Posterior vena cava (tissue), 2 donors: Measurements from ENCODE around the gene AP2B1. TPM values are rescaled to one million over a fixed set of nuclear protein-coding genes. Genes with fewer than 3 reads are reported as not detected.
"Not testable (repeated sequence)": the region's sequence is repeated elsewhere in the genome, so short reads cannot be mapped to it uniquely, and the experiment has no call there.

ENCODE experiments used
- DNase-seq: peaks from one replicate; pipeline ENCODE4 v3.0.0-alpha.2; 2020; ENCODE audit warnings: low spot score
- intact Hi-C, 2 donors: fragments of 100-400 bp; cut with DNase I; formaldehyde crosslinking; loops; one replicate each; pipeline versions ENCODE4 v1.14.1 to v1.14.2; 2022 to 2023
- total RNA-seq, 2 donors: library from RNA; stranded (reverse); fragmentation: NEBNext Ultra II Directional; extraction: Animal tissue kit (Norgen Biotek cat#: 25700); gene quantifications; one replicate each; pipeline ENCODE4 v1.2.1, GENCODE V29; 2021
- donor health status: DM: yes; HTN: yes; CAD: no.
- donor health status: DM: yes; HTN: yes; CAD: no.

The AP2B1 gene
- total RNA-seq, 2 donors from 2014 or later, result 101 to 105 TPM

DNA sequence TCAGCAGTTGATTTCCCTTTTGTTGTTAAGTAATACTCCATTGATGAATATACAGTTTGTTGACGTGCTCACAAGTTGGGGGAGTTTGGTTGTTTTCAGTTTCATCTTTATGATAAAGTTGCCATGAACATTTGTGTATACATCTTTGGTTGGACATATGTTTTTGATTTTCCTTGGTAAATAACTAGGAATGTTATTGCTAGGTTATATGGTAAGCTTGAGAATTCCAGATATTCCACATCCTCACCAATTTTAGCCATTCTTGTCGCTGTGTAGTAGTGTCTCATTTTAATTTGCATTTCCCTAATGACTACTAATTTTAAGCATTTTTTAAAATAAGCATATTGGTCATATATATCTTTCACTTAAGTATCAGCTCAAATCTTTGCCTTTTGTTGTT, 89.3 kb downstream of the AP2B1 start:
- intact Hi-C loops, result no loop called here
- DNase-seq, result no peak

DNA sequence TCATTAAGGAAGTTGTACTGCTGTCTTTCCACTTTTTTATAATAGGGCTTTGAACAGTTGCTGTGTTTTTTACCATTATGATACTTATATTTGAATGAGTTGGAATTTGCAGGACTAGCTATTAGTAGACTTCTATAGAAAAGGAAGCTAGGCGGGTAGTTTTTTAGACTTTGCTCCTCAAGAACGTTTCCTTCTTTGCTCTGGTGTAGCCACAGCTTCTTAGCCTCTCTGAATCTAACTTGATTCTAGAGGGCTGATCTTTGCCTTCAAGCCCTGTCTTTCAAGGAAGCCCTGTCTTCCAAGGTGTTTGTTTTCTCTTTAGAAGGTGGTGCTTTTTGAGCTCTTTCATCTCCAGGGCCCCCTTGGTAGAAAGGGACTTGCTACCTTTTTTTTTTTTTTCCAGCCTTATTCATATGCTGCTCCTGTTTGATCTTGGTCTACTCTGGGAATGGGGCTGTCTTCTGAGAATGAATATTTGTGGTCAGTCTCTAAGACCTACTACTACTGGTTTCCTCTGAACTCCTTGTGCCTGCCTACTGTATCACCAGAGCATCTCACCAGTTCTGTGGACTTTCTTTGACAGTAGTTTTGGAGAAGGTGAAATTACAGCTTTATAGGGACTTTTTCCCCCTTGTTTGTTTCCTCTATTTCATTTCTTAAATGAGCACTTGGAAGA, 92.0 kb downstream of the AP2B1 start:
- intact Hi-C loops, result no loop called here

DNA sequence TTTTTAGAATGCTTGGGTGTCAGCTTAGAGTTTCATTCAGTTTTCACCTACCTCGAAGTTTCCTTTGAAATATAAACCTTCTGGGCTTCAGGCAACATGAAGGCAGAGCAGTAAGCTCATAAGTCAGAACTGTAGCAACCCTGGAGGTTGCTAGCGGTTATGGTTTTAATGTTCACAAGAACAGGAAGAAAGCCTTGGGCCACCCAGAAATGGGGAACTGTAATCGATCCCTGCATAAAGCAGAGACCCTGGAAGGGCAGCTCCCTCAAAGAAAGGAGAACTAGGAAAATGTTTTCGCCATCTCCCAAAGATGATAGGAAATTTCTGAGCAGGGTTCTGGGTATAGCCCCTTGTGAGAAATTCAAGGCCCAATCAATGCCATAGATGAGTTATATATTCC, 96.5 kb downstream of the AP2B1 start:
- intact Hi-C loops, result no loop called here
- no peak for DNase-seq

More for the DNA sequence above, 92.0 kb downstream of the AP2B1 start:
- DNase-seq, result no peak

DNA sequence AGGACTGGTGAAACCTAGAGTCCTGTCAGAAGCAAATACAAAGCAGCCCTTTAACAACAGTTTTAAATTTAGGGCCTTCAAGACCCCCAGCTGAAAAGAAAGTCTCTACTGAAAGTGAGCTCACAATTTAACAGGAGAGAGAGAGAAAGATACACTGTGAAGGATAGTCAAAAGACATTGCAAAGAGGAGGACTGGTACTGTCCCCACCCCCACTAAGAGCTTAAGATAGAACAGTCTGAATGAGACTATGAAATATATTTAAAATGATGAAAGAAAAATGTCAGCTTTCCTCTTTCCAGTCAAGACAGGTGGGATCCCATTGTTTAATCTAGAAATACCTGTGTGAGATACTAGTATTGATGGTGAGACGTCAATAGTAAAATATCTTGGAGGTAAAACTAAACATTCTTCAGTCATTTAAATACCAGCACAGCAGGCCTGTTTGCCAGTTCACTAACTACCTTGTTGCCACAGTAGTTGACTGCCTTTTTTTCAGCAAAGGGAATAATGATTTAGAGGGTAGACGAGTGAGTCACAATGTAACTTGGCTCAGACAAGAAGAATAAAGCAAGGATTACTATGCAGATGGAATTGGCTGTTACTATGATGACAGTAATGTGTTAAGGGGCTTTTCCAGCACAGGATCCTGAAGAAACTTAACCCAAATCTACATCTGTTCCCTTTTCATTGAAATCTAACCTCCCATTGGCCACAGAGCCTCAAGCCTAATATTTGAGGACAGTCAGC, 97.1 kb downstream of the AP2B1 start:
- no peak for DNase-seq
- intact Hi-C loops, result no loop called here

DNA sequence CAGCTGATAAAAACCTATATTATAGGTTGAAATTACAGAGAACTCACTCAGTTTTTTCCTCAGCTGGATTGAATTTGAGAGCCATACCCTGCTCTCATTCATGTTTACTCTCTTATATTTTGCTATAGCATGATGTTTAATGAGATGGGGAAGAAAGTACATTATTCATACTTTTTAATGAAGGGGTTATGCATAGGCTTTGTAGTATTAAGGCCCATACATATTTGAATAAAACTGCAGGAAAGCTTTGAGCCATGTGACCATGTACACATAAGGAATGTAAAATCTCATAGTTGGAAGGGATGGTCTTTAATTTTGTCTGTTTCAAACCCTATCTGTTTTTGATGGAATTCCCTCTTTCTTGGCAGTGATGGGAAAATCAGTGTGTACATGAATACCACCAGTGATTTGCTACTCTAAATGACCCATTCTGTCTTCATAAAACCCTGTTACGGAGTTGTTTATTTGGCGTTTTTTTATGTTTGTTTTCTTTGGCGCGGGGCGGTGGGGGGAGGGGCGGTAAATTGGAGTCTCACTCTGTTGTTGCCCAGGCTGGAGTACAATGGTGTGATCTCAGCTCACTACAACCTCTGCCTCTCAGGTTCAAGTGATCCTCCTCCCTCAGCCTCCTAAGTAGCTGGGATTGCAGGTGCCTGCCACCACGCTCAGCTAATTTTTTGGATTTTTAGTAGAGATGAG, 105.5 kb downstream of the AP2B1 start:
- no peak for DNase-seq
- intact Hi-C loops, result no loop called here

DNA sequence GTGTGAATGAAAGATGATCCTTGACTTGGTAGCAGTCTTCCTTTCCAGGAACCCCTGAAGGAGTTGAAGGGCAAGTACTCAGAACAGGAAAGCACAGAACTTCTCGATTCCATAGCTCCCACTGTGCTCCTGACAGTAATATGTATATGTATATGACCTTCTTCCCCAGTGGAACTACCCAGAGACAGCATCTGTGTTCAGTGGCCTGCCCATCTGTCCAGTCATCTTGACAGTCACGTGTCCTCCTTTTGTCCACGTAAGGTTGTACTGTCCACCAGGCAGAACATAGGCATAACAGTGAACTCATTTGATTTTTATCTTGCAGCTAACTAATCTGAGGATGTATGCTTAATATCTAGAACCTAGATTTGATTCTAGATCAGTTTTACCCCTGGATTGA, 106.5 kb downstream of the AP2B1 start:
- DNase-seq, result no peak
- intact Hi-C loops, result no loop called here

DNA sequence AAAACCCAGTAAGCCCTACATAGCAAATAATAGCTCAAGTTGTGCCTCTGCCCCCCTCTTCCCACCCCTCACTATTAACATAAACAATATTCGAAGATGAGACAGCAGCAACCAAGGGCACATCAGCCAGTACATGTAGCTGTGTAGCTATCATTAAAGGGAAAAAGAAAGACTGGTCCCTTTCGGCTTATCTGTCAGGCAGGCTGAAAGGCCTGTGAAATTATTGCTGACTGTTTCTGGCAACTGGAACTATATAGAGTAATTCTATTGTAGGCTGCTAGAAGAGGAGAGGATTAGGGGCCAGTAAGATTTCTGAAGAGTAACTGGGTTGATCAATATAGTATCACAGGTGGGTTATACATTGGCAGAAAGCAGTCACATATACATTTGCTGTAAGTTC, 107.8 kb downstream of the AP2B1 start:
- DNase-seq, result no peak
- intact Hi-C loops, result no loop called here

DNA sequence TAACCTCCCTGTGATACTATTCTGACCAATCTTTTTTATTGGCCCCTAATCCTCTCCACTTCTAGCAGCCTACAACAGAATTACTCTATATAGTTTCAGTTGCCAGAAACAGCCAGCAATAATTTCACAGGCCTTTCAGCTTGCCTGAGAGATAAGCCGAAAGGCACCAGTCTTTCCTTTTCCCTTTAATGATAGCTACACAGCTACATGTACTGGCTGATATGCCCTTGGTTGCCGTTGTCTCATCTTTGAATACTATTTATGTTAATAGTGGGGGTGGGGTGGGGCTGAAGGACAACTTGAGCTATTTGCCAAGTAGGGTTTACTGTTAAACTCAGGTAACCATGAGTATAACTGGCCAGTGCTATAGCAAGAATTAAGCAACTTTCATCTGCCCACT, 108.5 kb downstream of the AP2B1 start:
- DNase-seq, result no peak
- intact Hi-C loops, result no loop called here

DNA sequence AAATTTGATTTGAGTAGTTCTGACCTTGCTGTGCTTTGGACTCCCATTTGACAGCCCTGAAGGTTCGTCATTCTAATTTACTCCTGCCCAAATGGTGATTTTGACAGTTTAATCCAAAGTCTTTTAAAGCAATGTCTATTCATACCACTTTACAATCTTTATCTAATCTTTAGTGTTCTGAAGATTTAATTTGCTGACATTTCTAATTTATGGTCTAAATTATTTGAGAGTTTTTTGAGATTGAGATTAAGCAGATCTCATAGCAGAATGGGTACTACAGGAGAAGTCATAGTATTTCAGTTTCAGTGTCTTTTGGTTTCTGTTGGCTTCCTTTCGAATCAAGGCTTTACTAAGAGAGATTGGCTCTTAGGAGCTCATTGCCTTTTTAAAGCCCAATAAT, 111.7 kb downstream of the AP2B1 start:
- intact Hi-C loops, result no loop called here
- DNase-seq, result no peak

DNA sequence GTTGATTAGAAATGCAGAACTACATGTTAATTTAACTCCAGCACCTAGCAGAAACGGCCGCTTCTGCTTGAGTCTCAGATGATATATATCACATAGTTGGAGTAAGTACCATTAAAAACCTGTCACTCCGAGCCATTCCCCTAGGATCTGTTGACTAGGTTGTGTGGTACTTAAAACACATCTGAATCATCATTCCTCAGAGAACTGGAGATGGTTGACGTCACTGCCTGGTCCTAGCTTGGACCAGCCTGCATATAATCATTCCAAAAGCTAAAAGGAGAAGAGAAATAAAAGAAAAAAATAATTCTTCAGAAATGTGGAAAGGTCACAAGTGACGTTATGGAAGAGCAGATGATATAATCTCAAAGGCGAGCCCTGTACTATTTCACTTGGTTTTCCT, 113.0 kb downstream of the AP2B1 start:
- no peak for DNase-seq

DNA sequence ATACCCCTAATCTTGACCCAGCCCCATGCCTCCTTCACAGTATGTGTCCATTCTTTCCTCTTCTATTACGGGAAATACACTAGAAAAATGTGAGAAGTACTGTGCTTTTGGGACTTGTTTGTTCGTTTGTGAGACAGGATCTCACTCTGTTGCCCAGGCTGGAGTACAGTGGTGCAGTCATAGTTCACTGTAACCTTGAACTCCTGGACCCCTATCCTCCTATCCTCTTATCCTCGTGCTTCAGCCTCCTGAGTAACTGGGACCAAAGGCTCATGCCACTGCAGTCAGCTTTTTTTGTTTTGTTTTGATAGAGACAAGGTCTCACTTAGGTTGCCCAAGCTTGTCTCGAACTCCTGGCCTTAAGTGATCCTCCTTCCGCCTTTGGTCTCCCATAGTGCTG, 114.4 kb downstream of the AP2B1 start:
- intact Hi-C loops, result no loop called here
- DNase-seq, result no peak

More for the DNA sequence above, 113.0 kb downstream of the AP2B1 start:
- intact Hi-C loops, result no loop called here

DNA sequence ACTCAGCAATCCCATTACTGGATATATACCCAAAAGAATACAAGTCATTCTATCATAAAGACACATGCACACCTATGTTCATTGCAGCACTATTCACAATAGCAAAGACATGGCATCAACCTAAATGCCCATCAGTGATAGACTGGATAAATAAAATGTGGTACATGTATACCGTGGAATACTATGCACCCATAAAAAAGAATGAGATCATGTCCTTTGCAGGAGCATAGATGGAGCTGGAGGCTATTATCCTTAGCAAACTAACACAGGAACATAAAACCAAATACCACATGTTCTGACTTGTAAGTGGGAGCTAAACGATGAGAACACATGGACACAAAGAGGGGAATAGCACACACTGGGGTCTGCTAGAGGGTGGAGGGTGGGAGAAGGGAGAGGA, 116.2 kb downstream of the AP2B1 start:
- intact Hi-C loops, DNase-seq: not testable (repeated sequence)

DNA sequence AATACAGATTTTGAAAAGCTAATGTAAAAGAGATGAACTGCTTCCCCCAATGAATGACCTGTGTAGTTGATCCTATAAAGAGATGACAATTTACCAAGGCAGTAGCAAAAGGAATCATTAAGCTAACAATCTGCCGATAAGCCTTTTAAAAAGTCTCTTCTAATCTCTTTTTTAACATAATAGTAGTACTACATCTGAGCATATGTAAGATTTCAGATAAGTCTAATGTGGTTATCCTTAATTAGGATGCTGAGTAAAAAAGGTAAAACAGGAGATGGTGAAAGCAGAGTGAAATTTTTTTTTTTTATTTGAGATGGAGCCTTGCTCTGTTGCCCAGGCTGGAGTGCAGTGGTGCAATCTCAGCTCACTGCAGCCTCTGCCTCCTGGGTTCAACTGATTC, 118.1 kb downstream of the AP2B1 start:
- DNase-seq, result no peak
- intact Hi-C loops, result no loop called here

DNA sequence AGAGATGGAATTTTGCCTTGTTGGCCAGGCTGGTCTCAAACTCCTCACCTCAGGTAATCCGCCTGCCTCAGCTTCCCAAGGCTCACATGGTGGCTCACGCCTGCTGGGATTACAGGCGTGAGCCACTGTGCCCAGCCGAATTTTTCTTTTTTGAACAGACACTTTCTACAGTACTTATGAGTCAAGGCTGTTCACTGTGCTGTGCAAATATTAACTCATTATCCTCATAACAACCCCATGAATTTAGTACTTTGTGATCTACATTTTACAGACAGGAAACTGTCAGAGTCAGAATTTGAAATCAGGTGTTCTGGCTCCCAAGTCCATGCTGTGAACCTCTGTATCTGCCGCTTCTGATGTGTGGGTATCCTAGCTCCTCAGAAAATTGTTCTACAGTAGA, 118.6 kb downstream of the AP2B1 start:
- intact Hi-C loops, result no loop called here
- no peak for DNase-seq

DNA sequence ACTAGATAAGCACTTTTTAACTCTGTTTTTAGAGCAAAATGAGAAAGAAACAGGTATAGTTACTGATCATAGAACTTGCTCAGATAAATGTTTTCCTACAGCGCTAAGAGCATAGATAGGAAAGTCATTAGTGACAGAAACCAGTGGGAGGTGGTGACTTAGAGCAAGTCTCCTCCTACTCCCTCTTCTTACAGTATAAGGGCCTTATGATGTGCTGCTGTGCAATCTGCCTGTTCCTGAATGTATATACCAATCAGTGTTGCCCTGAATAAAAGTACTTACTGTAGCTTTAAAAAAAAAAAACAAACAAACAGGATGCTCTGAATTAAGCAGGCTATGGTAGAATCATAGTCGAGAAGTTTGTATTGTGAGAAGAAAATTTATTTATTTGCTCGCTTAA, 121.0 kb downstream of the AP2B1 start:
- no peak for DNase-seq
- intact Hi-C loops, result no loop called here

DNA sequence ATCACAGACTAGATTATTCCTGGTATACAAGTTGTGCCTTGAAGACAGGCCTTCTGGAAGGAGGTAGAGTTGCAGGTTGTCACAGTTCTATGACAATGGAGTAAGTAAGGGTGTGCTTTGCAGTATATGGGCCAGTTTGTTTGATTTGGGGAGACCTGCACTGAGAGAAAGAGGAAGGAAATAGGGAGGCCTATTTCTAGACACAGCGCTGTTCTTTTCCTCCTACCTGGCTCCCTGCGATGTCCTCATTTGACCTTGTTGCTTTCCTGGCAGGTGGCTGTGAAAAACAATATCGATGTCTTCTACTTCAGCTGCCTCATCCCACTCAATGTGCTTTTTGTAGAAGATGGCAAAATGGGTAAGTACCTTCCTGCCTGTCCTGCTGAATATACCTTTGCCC, 121.8 kb downstream of the AP2B1 start:
- DNase-seq, result no peak

DNA sequence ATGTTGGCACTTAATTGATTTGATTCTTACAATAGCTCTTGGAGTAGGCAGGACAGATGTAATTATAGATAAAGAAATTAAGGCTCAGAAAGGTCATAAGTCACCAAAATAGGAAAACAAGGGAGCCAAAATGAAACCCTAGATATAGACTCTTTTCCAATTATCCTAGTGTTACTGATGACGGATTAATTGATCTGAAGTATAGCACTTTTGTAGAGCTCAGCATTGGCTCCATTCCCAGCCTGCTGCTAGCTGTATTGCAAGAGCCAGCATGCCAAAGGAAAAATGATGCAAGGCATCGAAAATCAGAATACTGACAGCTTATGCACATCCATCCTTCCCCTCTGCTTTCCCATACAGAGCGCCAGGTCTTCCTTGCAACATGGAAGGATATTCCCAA, 122.8 kb downstream of the AP2B1 start:
- intact Hi-C loops, result no loop called here
- no peak for DNase-seq

More for the DNA sequence above, 121.8 kb downstream of the AP2B1 start:
- intact Hi-C loops, result no loop called here

DNA sequence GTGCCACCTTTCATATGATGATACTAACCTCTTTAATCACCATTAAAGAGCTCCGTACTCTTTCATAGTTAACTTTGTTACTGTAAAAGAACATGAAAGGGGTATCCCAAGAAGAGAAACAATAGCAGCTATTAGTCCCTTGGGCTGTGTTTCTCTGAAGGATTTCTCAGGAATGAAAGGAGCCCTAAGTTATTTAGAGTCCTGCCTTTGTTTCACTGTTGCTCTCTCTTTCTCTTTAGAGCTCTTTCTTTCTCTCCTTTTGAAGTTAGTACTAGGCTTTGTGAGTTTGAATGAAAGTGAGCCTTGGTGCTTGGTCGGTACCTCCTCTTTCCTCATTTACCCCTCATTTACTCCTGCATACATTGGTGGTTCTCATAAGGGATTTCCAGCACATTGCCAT, 123.8 kb downstream of the AP2B1 start:
- no peak for DNase-seq
- intact Hi-C loops, result no loop called here

DNA sequence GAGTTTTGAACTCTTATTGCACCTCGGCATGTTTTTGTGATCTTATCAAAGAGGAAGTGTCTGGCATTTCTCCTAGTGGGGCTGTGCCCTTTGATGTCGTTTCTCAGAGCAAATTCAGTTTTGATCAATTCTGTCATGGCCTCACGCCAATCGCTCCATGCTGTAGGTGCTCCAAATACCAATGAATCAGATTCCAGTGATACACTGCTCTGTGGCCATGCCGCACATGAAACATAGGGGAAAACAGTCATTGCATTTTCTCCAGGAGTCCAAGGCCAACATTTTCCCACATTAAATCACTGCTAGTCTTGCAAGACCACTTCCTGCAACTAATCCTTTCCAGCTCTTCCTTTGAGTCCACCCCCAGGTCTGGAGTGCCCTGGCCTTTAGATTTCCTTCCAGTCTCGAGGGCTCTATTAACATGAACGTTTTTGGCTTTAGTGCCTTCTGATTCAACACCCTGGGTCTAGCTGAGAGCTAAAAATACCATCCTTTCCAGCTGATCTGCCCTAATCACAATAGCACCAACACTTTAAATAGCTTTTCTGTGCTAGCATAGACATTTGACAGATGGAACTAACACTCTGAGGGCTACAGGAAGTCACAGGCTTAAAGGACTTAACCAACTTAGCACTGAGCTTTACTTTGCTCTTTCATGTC, 126.1 kb downstream of the AP2B1 start:
- no peak for DNase-seq
- intact Hi-C loops, result no loop called here

DNA sequence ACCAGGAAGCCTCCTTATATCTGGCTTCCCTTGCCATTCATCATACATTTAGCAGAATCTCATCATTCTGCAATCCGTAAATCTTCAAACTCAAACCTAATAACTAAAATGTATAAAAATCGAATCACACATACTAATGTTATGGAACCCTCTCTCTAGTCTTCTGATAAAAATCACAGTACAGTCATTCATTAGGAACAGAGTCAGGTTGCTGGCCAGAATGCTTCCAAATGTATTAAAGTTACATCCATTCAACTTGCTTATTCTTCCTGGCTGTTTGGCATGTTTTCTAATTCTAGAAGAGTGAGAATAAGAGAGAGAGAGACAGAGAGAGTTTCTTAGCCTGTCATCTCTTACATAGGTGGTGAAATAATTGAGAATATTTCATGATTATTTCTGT, 127.9 kb downstream of the AP2B1 start:
- intact Hi-C loops, result no loop called here
- DNase-seq, result no peak
